Measurements from ENCODE around the gene ASAP2. TPM values are rescaled to one million over a fixed set of nuclear protein-coding genes. Genes with fewer than 3 reads are reported as not detected.
A peak's percentile ranks its signal among the peaks of the same experiment; 100 is the strongest.

ASAP2 gene
- total RNA-seq, 2 experiments from 2014 or later = 0.21 to 0.26 TPM

DNA sequence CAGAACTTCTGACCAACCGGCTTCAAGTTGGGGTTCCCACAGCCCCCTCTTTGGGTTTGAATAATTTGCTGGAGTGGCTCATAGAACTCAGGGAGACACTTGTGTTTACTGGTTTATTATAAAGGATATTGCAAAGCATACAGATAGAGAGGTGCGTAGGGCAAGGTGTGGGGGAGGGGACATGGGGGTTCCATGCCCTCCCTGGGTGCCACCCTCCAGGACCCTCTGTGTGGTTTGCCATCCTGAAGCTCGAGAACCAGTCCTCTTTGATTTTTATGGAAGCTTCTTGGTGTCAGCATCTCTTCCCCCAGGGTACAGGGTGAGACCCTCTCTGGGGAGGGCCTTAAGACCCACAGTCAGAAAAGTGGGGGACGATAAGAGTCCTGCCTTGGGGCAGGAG is 177.9 kb downstream of the ASAP2 start:
- no peaks in the 10 kb centered on the region for H3K9me3 Mint-ChIP-seq (ENCODE audit: low read depth)
- no peaks in the 10 kb centered on the region for H3K36me3 Mint-ChIP-seq (ENCODE audit: low read depth)
- peaks cover 2% of the 10 kb centered on the region for H3K4me1 Mint-ChIP-seq
- DNase-seq = no peak
- H3K27me3 Mint-ChIP-seq = no peaks in the 10 kb centered on the region
- intact Hi-C loops (cut with DNase I, micrococcal nuclease) = no loop called here
- POLR2A ChIA-PET = no interaction called here
- no peak for ATAC-seq
- H3K4me3 Mint-ChIP-seq = no peak overlapping the region
- H3K27ac Mint-ChIP-seq = no peak overlapping the region
- CTCF ChIA-PET = no interaction called here

DNA sequence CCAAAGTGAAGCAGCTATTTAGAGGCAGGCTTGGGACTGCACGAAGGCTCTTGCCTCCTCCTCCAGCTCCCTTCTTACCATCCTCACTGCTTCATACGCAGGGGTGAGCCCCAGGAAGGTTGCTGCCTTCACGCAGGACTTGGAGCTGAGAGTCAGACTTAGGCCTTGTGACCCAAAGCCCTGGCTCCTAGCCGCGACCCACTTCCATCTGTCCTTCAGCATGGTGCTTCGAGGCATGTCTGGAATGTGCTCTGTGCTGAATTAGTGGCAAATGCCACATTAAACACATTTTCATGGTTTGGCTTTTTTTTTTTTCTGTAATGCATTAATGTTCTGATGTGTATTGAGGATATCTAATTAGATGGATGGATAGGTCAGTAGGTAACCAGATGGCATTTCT is 179.2 kb downstream of the ASAP2 start:
- CTCF ChIA-PET = interaction anchor here (0.6 kb wide), 1 partner anchor 180 kb away, joined by 3 read pairs; no protein-coding TSS in a partner anchor

DNA sequence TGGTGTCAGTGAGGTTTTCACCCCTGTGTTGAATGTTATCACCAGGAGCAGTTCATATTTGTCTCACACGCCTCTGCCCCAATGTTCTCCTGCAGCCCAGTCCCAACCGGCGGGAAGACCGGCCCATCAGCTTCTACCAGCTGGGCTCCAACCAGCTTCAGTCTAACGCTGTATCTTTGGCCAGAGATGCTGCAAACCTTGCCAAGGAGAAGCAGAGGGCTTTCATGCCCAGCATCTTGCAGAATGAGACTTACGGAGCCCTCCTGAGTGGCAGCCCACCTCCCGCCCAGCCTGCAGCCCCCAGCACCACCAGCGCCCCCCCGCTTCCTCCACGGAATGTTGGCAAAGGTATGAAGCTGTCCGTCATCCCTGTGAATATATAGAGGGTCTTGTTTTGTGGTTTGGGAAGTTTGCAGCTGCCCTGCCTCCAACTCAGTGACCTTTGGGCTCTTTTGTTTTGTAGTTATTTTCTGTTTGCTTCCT is 181.6 kb downstream of the ASAP2 start:
- H3K4me1 Mint-ChIP-seq = peaks cover 2% of the 10 kb centered on the region
- no peaks in the 10 kb centered on the region for H3K27me3 Mint-ChIP-seq
- intact Hi-C loops (cut with DNase I, micrococcal nuclease) = no loop called here
- ChIA-PET POLR2A (no interaction called here), CTCF (interaction anchor here (1.9 kb wide), 1 partner anchor 23 kb away, joined by 4 read pairs; no protein-coding TSS in a partner anchor)
- ATAC-seq = no peak
- no peak overlapping the region for H3K27ac Mint-ChIP-seq
- DNase-seq = no peak
- no peaks in the 10 kb centered on the region for H3K36me3 Mint-ChIP-seq (ENCODE audit: low read depth)
- H3K4me3 Mint-ChIP-seq = no peak overlapping the region
- H3K9me3 Mint-ChIP-seq (ENCODE audit: low read depth) = no peaks in the 10 kb centered on the region

More for the DNA sequence above, 179.2 kb downstream of the ASAP2 start:
- H3K4me1 Mint-ChIP-seq = peaks cover 2% of the 10 kb centered on the region
- H3K4me3 Mint-ChIP-seq = no peak overlapping the region
- no peak for DNase-seq
- H3K9me3 Mint-ChIP-seq (ENCODE audit: low read depth) = no peaks in the 10 kb centered on the region
- H3K36me3 Mint-ChIP-seq (ENCODE audit: low read depth) = no peaks in the 10 kb centered on the region
- intact Hi-C loops (cut with DNase I, micrococcal nuclease) = no loop called here
- POLR2A ChIA-PET = interaction anchor here (0.6 kb wide), 1 partner anchor 15 kb away, joined by 3 read pairs; no protein-coding TSS in a partner anchor
- no peak overlapping the region for H3K27ac Mint-ChIP-seq
- no peaks in the 10 kb centered on the region for H3K27me3 Mint-ChIP-seq
- ATAC-seq = no peak

DNA sequence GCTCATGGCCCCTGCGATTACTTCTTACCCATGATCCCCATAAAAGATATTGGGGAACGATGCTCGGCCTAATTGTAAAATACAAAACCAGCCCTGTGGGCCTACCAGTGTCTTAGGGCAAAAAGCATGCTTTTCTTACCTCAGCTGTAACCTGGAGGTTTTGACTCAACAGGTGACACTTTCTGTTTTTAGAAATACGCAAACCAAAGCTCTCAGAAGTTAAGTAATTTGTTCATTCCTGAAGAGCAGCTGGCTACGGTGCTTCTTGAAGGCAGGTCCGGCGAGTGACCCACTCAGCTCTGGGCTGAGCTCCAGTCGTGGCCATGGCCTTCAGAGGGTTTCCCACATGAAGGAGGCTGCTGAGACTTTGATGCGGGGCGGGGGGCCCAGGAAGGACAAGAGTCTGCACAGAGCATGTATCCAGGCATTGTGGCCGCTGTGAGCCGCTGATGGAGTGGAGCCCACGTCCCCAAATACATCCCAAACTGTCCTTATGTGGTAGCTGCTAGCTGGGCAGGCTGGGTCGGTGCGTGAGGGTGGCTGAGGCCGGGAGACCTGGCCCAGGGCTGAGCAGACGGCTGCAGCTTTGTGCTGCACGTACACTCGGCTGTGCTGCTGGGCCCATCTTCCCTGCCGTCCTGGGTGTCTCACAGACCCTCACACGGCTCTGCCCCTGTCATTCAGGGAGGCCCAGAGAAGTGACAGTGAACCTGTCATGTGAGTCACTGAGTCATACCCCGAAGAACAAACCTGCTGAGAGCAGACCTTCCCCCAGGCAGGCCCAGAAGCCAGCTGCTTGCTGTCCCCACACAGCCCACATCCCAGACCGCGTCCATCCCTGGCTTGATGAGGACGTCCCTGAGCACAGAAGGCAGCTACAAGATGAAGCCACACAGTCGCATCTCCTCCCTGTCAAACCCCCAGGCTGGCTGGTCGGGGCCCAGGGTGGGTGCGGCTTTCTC is 182.6 kb downstream of the ASAP2 start:
- H3K27me3 Mint-ChIP-seq = no peaks in the 10 kb centered on the region
- H3K36me3 Mint-ChIP-seq (ENCODE audit: low read depth) = no peaks in the 10 kb centered on the region
- peaks cover 2% of the 10 kb centered on the region for H3K4me1 Mint-ChIP-seq
- no peak overlapping the region for H3K27ac Mint-ChIP-seq
- ChIA-PET CTCF (interaction anchor here (0.5 to 1.9 kb wide), 2 partner anchors 24 to 980 kb away, joined by 4 read pairs; no protein-coding TSS in a partner anchor), POLR2A (no interaction called here)
- DNase-seq (no peak), ATAC-seq (peak; percentile 34)
- H3K4me3 Mint-ChIP-seq = no peak overlapping the region
- H3K9me3 Mint-ChIP-seq (ENCODE audit: low read depth) = no peaks in the 10 kb centered on the region
- intact Hi-C loops (cut with DNase I, micrococcal nuclease) = no loop called here

DNA sequence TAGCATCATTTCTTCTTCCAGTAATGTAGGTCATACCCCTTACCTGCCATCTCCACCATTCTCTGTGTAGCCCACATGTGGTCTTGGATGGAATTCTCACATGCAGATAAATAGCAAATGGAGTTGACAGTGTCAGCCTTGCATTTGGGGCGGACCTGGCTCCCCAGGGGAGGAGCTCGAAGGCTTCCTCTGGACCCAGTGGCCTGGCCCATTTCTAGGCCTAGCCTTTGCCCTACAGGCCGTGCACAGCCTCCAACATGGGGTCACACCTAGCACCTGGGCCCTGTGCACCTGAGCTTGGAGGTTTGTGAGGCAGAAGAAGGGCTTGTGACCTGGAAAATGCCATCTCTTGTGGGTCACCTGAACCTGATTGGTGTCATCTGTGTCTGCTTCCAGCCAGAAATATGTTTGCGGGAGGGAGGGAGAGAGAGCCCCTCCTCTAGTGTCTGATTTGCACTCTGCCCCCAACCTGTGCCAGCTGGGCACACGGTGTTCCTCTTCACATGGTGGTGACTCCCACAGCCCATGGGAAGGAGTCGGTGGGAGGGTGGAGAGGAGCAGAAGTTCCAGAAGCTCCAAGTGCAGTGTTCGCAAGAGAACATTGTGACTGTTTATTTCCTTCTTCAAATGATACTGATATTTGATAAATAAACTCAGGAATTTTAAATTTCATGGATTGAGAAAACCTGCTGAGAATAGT is 183.7 kb downstream of the ASAP2 start:
- Mint-ChIP-seq H3K9me3 (ENCODE audit: low read depth) (no peaks in the 10 kb centered on the region), H3K36me3 (ENCODE audit: low read depth) (no peaks in the 10 kb centered on the region), H3K27ac (no peak overlapping the region), H3K4me3 (no peak overlapping the region), H3K4me1 (peaks cover 2% of the 10 kb centered on the region), H3K27me3 (no peaks in the 10 kb centered on the region)
- ChIA-PET POLR2A (no interaction called here), CTCF (no interaction called here)
- intact Hi-C loops (cut with DNase I, micrococcal nuclease) = no loop called here
- ATAC-seq = no peak
- DNase-seq = no peak

DNA sequence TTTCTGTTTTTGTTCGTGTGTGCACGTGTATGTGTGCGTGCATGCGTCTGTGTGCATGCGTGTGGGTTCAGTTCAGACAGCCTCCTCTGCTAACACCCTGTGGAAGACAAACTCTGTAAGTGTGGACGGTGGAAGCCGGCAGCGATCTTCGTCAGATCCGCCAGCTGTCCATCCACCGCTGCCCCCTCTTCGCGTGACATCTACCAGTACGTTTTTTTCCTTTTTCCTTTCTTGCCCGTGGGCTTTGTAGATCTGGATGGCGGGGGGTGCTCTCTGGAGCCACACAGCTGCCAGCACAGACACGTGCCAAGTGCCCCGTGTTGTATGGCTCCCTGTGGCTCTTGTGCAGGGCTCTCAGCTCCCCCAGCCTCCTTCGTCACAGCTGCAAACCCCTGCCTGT is 184.4 kb downstream of the ASAP2 start:
- CTCF ChIA-PET = no interaction called here
- H3K9me3 Mint-ChIP-seq (ENCODE audit: low read depth) = no peaks in the 10 kb centered on the region

DNA sequence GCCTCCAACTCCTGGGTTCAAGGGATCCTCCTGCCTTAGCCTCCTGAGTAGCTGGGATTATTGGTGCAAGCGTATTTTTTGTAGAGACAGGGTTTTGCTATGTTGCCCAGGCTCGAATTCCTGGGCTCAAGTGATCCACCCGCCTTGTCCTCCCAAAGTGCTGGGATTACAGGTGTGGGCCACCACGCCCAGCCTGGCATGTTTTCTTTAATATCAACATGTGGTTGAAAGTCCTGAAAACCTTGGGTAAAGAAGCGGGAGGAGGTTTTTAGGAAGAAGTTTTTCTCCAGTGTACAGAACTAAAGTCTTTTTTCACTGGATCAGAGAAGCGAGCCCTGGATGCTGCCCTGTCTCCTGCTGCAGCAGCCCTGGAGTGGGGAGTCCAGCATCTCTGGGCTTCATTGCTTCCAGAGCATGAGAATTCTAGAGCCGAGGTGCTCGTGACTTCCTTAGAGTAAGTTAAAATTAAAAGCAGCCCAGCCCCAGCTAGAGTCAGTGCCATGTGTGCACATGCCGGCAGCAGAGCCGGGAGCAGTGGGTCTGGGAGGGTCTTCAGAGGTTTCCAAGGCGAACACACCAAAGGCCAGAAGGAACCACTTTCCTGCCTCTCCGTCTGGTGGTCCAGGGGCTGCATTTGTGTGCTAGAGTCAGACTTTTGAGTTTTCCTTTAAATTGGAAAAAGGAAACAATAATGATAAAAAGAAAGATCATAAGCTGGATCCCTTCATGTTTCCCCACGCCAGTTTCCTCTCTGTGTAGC is 185.5 kb downstream of the ASAP2 start:
- no peak overlapping the region for H3K27ac Mint-ChIP-seq
- no peak overlapping the region for H3K4me3 Mint-ChIP-seq
- no peaks in the 10 kb centered on the region for H3K9me3 Mint-ChIP-seq (ENCODE audit: low read depth)
- no peaks in the 10 kb centered on the region for H3K27me3 Mint-ChIP-seq
- H3K36me3 Mint-ChIP-seq (ENCODE audit: low read depth) = no peaks in the 10 kb centered on the region
- intact Hi-C loops (cut with DNase I, micrococcal nuclease) = no loop called here
- ChIA-PET CTCF (interaction anchor here (0.6 to 0.8 kb wide), 4 partner anchors 117 to 679 kb away, joined by 3 to 4 read pairs (median 3); no protein-coding TSS in a partner anchor), POLR2A (no interaction called here)
- ATAC-seq = no peak
- DNase-seq = no peak
- H3K4me1 Mint-ChIP-seq = no peaks in the 10 kb centered on the region

More for the DNA sequence above, 184.4 kb downstream of the ASAP2 start:
- H3K36me3 Mint-ChIP-seq (ENCODE audit: low read depth) = no peaks in the 10 kb centered on the region
- H3K27me3 Mint-ChIP-seq = no peaks in the 10 kb centered on the region
- DNase-seq (no peak), ATAC-seq (no peak)
- H3K4me3 Mint-ChIP-seq = no peak overlapping the region
- H3K27ac Mint-ChIP-seq = no peak overlapping the region
- H3K4me1 Mint-ChIP-seq = peaks cover 2% of the 10 kb centered on the region
- intact Hi-C loops (cut with DNase I, micrococcal nuclease) = no loop called here
- POLR2A ChIA-PET = no interaction called here

DNA sequence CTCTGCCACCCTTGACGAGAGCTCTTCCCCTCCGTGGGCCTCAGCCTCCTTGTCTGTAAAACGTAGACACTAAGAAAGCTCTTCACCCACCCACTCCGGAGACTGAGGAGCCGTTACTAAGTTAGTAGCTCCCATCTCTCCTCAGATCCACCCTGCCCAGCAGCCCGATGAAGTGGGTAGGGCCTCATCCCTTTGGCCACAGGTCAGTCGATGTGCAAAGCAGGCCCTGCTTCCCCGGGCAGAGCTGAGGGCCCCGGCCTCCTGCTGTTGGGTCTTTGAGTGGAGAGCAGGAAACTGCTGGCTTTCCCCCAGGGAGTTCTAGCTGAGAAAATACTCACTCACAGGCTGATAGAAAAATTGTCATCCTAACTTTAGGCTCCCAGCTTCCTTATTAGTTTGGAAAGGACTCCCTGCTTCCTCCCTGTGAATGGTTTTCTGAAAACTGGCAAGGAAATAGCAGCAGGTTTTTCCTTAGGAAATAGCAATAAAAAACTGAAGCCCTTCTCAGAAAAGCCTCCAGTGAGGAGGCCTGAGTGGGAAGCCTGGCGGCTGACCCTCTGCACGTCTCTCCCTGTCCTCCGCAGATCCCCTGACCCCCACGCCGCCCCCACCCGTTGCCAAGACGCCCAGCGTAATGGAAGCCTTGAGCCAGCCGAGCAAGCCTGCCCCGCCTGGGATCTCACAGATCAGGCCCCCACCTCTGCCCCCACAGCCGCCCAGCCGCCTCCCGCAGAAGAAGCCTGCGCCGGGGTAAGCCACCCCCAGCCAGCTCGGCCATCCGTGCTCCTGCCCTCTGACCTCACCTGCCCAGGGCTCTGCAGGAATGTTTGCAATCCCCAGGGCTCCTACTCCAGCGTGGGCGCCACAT is 186.5 kb downstream of the ASAP2 start:
- POLR2A ChIA-PET = no interaction called here
- no peaks in the 10 kb centered on the region for H3K4me1 Mint-ChIP-seq
- H3K27ac Mint-ChIP-seq = no peak overlapping the region
- ATAC-seq (no peak), DNase-seq (no peak)
- H3K27me3 Mint-ChIP-seq = no peaks in the 10 kb centered on the region
- no peaks in the 10 kb centered on the region for H3K36me3 Mint-ChIP-seq (ENCODE audit: low read depth)
- H3K4me3 Mint-ChIP-seq = no peak overlapping the region
- intact Hi-C loops (cut with DNase I, micrococcal nuclease) = no loop called here
- H3K9me3 Mint-ChIP-seq (ENCODE audit: low read depth) = no peaks in the 10 kb centered on the region
- CTCF ChIA-PET = interaction anchor here (0.8 to 1.0 kb wide), 2 partner anchors 29 to 455 kb away, joined by 4 read pairs; no protein-coding TSS in a partner anchor

DNA sequence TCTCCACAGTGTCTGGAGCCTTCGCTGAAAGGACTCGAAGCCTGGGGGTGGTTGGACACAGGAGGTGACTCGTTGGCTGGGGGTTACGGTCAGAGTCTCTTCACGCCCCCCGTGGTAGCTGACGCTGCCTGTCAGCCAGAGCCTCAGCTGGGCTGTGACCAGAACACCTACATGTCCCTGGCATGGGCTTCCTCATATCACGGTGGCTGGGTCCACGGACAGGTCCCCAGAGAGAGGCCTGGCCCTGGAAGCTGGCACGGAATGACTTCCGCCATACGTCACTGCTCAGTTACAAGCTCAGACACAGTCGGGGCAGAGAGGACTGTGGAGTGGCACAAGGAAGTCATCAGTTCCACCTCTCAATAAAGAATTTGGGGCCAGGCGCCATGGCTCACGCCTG is 188.2 kb downstream of the ASAP2 start:
- Mint-ChIP-seq H3K27me3 (no peaks in the 10 kb centered on the region), H3K36me3 (ENCODE audit: low read depth) (no peaks in the 10 kb centered on the region), H3K27ac (no peak overlapping the region), H3K9me3 (ENCODE audit: low read depth) (no peaks in the 10 kb centered on the region), H3K4me1 (no peaks in the 10 kb centered on the region), H3K4me3 (no peak overlapping the region)
- ATAC-seq = no peak
- no peak for DNase-seq
- POLR2A ChIA-PET = interaction anchor here (1.0 kb wide), 1 partner anchor 8 kb away, joined by 3 read pairs; no protein-coding TSS in a partner anchor
- intact Hi-C loops (cut with DNase I, micrococcal nuclease) = no loop called here
- CTCF ChIA-PET = no interaction called here

DNA sequence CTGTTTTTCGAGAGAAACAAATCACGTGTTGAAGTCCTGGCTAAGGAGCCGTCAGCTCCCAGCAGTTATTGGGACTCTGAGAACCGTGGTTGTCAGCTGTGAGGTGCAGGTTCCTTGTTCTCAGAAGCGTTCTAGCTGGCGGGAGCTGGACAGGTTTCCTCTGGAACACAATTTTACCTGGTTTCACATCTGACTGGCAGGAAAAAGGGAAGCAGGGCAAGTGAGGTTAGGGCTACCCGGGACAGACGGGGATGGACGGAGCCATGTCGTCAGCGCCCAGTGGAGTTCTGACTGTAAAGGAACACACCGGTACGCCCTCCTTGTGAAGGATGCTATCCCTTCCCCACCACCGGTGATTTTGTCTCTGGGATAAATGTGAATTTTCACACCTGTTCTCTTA is 190.6 kb downstream of the ASAP2 start:
- H3K27me3 Mint-ChIP-seq = no peaks in the 10 kb centered on the region
- CTCF ChIA-PET = no interaction called here

More for the DNA sequence above, 190.6 kb downstream of the ASAP2 start:
- no peak overlapping the region for H3K27ac Mint-ChIP-seq
- no peaks in the 10 kb centered on the region for H3K9me3 Mint-ChIP-seq (ENCODE audit: low read depth)
- no peak overlapping the region for H3K4me3 Mint-ChIP-seq
- H3K4me1 Mint-ChIP-seq = peaks cover 4% of the 10 kb centered on the region
- intact Hi-C loops (cut with DNase I, micrococcal nuclease) = no loop called here
- no peaks in the 10 kb centered on the region for H3K36me3 Mint-ChIP-seq (ENCODE audit: low read depth)
- ATAC-seq = no peak
- POLR2A ChIA-PET = no interaction called here
- DNase-seq = no peak
